HFFc6 (cell line): Measurements from ENCODE around the gene MUC22. TPM values are rescaled to one million over a fixed set of nuclear protein-coding genes. Genes with fewer than 3 reads are reported as not detected.

ENCODE experiments used
- DNase-seq: peaks from one replicate; pipeline ENCODE4 v3.0.0-alpha.2; 2018
- H3K27ac Mint-ChIP-seq: 2 replicates; pipeline ENCODE4 v1.8.0; 2020; ENCODE audit warnings: mild to moderate bottlenecking, mixed read lengths
- H3K27me3 Mint-ChIP-seq: 2 replicates; pipeline ENCODE4 v1.8.0; 2021; ENCODE audit warnings: mild to moderate bottlenecking, moderate library complexity, mixed read lengths; ENCODE audit not compliant: insufficient read depth
- H3K36me3 Mint-ChIP-seq: 2 replicates; pipeline ENCODE4 v1.8.0; 2021; ENCODE audit warnings: low read depth, mixed read lengths
- H3K4me1 Mint-ChIP-seq: 2 replicates; pipeline ENCODE4 v1.8.0; 2020; ENCODE audit warnings: low read depth, mixed read lengths
- H3K4me3 Mint-ChIP-seq: 2 replicates; pipeline ENCODE4 v1.8.0; 2020; ENCODE audit warnings: mild to moderate bottlenecking, moderate library complexity, mixed read lengths
- H3K9me3 Mint-ChIP-seq: 2 replicates; pipeline ENCODE4 v1.8.0; 2020; ENCODE audit warnings: mild to moderate bottlenecking, mixed read lengths
- CTCF ChIP-seq: fragments of 200-600 bp; sonication (generic); IDR thresholded peaks from 2 replicates; pipeline ENCODE4 v1.5.0; 2021; ENCODE audit warnings: antibody characterized with exemption, mild to moderate bottlenecking
- total RNA-seq, 6 experiments: library from RNA; stranded (reverse); fragmentation: NEBNext Ultra II Directional; extraction: Animal tissue kit (Norgen Biotek cat#: 25700); gene quantifications; 2 replicates in 1 of 6; 3 replicates in 5 of 6; pipeline ENCODE4 v1.2.3, GENCODE V29; 2021

Gene MUC22
- total RNA-seq, 6 experiments from 2014 or later: not detected

DNA sequence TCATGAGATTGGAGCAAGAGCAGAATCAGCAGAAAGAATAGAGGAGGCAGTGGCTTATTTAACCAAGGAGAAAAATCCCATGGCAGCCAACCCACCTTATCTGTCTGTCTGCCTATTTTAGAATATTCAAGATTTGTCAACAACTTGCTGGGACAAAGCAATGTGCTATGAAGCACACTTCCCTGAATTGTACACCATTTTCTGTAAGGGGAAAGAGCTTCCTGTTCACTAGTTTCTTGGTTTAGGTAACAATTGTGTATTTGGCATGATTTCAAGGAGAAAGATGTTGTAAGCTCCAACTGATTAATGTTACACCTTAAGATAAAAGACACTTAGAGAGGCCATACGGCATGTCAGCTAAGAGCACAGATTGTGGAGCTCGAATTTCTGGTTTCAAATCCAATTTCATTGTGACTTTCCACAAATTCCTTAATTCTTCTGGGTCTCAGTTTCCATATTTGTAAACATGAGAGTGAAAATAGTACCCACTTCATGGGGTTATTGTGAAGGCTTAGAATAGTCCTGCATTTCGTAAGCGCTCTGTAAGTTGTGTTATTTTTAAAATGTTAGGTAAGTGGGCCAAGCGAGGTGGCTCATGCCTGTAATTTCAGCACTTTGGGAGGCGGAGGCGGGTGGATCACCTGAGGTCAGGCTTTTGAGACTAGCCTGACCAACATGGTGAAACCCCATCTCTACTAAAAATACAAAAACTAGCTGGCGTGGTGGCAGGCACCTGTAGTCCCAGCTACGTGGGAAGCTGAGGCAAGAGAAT is 4.8 kb upstream of the MUC22 start:
- TF ChIP-seq CTCF: no peak
- no peak overlapping the region for H3K4me3 Mint-ChIP-seq
- H3K4me1 Mint-ChIP-seq: peaks cover 14% of the 10 kb centered on the region
- no peak for DNase-seq
- no peaks in the 10 kb centered on the region for H3K9me3 Mint-ChIP-seq
- H3K27ac Mint-ChIP-seq: no peak overlapping the region
- no peaks in the 10 kb centered on the region for H3K36me3 Mint-ChIP-seq
- H3K27me3 Mint-ChIP-seq: peaks cover 13% of the 10 kb centered on the region

DNA sequence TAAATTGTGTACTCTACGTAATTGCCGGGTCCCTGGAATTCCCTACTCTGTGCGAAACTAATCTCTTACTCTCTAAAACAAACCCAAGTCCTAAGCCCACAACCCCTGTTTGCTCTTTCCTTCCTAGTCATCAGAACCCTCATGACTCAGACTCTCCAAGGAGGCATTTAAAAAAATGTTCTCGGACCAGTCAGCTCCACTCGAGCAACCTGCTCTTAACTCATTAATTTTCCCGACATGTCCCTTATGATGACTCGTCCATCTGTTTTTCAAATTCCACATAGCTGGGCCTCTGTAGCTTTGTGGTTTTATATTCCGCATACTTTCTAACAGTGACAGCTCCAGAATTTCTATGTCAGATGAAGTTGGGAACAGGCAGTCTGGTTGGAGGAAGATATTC is 2.6 kb upstream of the MUC22 start:
- no peaks in the 10 kb centered on the region for H3K9me3 Mint-ChIP-seq
- no peak overlapping the region for H3K27ac Mint-ChIP-seq
- H3K4me3 Mint-ChIP-seq: no peak overlapping the region
- H3K4me1 Mint-ChIP-seq: peaks cover 14% of the 10 kb centered on the region
- peaks cover 14% of the 10 kb centered on the region for H3K27me3 Mint-ChIP-seq
- TF ChIP-seq CTCF: no peak
- DNase-seq: peak; percentile 67
- H3K36me3 Mint-ChIP-seq: no peaks in the 10 kb centered on the region; the same call in 1 of the 2 replicates

DNA sequence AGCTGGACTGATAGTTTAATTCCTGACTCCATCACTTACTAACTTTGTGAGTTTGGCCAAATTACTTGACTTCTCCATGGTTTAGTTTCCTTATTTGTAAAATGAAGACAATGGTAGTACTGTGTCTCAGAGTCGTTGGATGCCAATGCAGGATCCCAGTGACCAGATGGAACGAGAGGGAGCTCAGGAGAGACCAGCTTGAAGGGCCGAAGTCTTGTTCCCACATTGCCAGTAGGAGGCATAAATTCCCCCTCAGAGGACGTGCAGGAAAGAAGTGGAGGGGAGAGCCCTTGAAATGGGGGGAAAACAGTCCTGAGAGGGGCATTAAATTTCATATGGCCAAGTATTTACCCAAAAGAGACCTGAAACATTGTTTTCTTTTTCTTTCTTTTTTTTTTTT is 2.1 kb upstream of the MUC22 start:
- Mint-ChIP-seq H3K9me3 (no peaks in the 10 kb centered on the region), H3K4me3 (no peak overlapping the region), H3K4me1 (peaks cover 14% of the 10 kb centered on the region), H3K27me3 (peaks cover 18% of the 10 kb centered on the region), H3K36me3 (no peaks in the 10 kb centered on the region; the same call in 1 of the 2 replicates), H3K27ac (no peak overlapping the region)
- TF ChIP-seq CTCF: no peak; the same call in 1 of the 2 replicates
- no peak for DNase-seq

DNA sequence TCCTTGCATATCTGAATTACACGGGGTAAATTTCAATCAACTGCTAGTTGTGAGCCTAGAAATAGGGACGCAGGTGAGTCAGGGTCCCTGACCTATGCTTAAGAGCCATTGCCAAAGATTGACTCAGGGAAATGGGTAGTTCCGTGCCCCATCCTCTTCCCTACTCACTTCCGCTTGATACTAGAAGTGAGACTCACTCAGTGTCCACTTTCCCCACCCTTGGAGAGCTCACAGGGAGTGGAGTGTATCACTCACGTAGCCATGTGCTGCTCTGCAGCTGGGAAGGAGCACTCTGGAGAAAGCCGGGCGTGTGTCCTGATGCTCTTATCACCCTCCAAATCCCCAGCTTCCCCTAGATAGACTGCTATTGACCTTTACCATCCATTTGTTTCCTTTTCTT is 543 bp upstream of the MUC22 start:
- no peaks in the 10 kb centered on the region for H3K9me3 Mint-ChIP-seq
- no peak overlapping the region for H3K4me3 Mint-ChIP-seq
- H3K36me3 Mint-ChIP-seq: no peaks in the 10 kb centered on the region; the same call in 1 of the 2 replicates
- no peak overlapping the region for H3K27ac Mint-ChIP-seq
- no peak for DNase-seq
- no peak for TF ChIP-seq CTCF
- H3K27me3 Mint-ChIP-seq: peaks cover 25% of the 10 kb centered on the region
- peaks cover 14% of the 10 kb centered on the region for H3K4me1 Mint-ChIP-seq

DNA sequence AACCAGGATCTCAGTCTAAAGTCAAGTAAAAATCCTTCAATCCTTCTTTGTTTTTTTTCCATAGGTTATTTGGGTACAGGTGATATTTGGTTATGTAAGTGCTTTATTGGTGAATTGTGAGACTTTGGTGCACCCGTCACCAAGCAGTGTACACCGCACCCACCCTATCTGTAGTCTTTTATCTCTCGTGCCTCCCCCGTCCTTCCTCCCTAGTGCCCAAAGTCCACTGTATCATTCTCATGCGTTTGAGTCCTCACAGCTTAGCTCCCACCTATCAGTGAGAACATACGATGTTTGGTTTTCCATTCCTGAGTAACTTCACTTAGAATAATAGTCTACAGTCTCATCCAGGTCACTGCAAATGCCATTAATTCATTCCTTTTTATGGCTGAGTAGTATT is 879 bp downstream of the MUC22 start:
- H3K27me3 Mint-ChIP-seq: peaks cover 34% of the 10 kb centered on the region
- H3K4me1 Mint-ChIP-seq: peaks cover 14% of the 10 kb centered on the region
- DNase-seq: no peak
- no peak overlapping the region for H3K27ac Mint-ChIP-seq
- peaks cover 5% of the 10 kb centered on the region; the same call in 1 of the 2 replicates for H3K36me3 Mint-ChIP-seq
- peaks cover 6% of the 10 kb centered on the region; the same call in 1 of the 2 replicates for H3K9me3 Mint-ChIP-seq
- TF ChIP-seq CTCF: no peak
- no peak overlapping the region for H3K4me3 Mint-ChIP-seq
